DMS153 treated with DMSO at 0.1 percent for 48 hours (cell line): ENCODE results near the gene GAL.

ENCODE experiments used
- DNase-seq: peaks from one replicate; lab custom pipeline; 2025; ENCODE audit not compliant: unreplicated experiment; lab: John Stamatoyannopoulos, UW

The GAL gene

GRCh38 chr11:68680541-68681231 is 3.7 kb upstream of the GAL start:
- no peak for DNase-seq

- no peak for DNase-seq
These were observed 1.8 kb upstream of the GAL start for GRCh38 chr11:68682531-68682961.

GRCh38 chr11:68683121-68683520 is 1.2 kb upstream of the GAL start:
- no peak for DNase-seq

- DNase-seq: no peak
These were observed 584 bp upstream of the GAL start for GRCh38 chr11:68683536-68684384.

- DNase-seq: no peak
These were observed 1.5 kb downstream of the GAL start for GRCh38 chr11:68685656-68686380.

GRCh38 chr11:68686486-68686885 is 2.1 kb downstream of the GAL start:
- DNase-seq: no peak

- DNase-seq: no peak
These were observed 3.0 kb downstream of the GAL start for GRCh38 chr11:68687311-68687710.

- no peak for DNase-seq
These were observed 3.6 kb downstream of the GAL start for GRCh38 chr11:68687986-68688385.

GRCh38 chr11:68688881-68689280 is 4.5 kb downstream of the GAL start:
- DNase-seq: no peak

GRCh38 chr11:68689737-68690625 is 5.6 kb downstream of the GAL start:
- no peak for DNase-seq

- no peak for DNase-seq
These were observed 6.5 kb downstream of the GAL start for GRCh38 chr11:68690671-68691401.

- no peak for DNase-seq
These were observed 7.0 kb downstream of the GAL start for GRCh38 chr11:68691402-68691784.

GRCh38 chr11:68692115-68692514 is 7.8 kb downstream of the GAL start:
- no peak for DNase-seq

GRCh38 chr11:68692871-68693483 is 8.6 kb downstream of the GAL start:
- DNase-seq: no peak

GRCh38 chr11:68693484-68693882 is 9.1 kb downstream of the GAL start:
- DNase-seq: no peak

- no peak for DNase-seq
These were observed 10.3 kb downstream of the GAL start for GRCh38 chr11:68694431-68695297.

GRCh38 chr11:68695531-68695930 is 11.2 kb downstream of the GAL start:
- no peak for DNase-seq

- no peak for DNase-seq
These were observed 14.6 kb downstream of the GAL start for GRCh38 chr11:68698993-68699392.

GRCh38 chr11:68704887-68705286 is 20.5 kb downstream of the GAL start:
- DNase-seq: no peak
